SK-N-MC (cell line): Measurements from ENCODE around the gene CACNA1S.

Experiments used
- DNase-seq: peaks from one replicate; pipeline ENCODE4 v3.0.0-alpha.2; 2011; ENCODE audit warnings: low read depth, low spot score
- H3K27ac ChIP-seq: fragments of 200-600 bp; sonication (generic); 2 replicates; pipeline ENCODE4 v1.5.1; 2016; ENCODE audit warnings: mixed run types
- H3K36me3 ChIP-seq: fragments of 200-600 bp; sonication (generic); 2 replicates; pipeline ENCODE4 v1.6.1; 2017; ENCODE audit warnings: antibody characterized with exemption, low read length, mixed read lengths; ENCODE audit not compliant: insufficient read depth
- H3K4me3 ChIP-seq: fragments of 200-600 bp; sonication (generic); 2 replicates; pipeline ENCODE4 v1.5.1; 2016
- H3K9ac ChIP-seq: fragments of 200-600 bp; sonication (generic); 2 replicates; pipeline ENCODE4 v1.8.0; 2017; ENCODE audit warnings: mixed run types, mixed read lengths; ENCODE audit not compliant: insufficient read length
- H3K9me3 ChIP-seq: fragments of 200-600 bp; sonication (generic); 2 replicates; pipeline ENCODE4 v1.6.1; 2017; ENCODE audit warnings: low read depth, mild to moderate bottlenecking, antibody characterized with exemption, low read length, moderate library complexity, mixed read lengths
- EZH2 ChIP-seq: fragments of 200-600 bp; sonication (generic); IDR thresholded peaks from one replicate; pipeline ENCODE4 v1.6.1; 2017; ENCODE audit warnings: antibody characterized with exemption
- FOXP2 ChIP-seq: optimal IDR thresholded peaks from 2 replicates; pipeline ENCODE3; 2011; ENCODE audit warnings: mild to moderate bottlenecking, moderate library complexity; ENCODE audit not compliant: insufficient read depth; ENCODE audit errors: extremely low read length, control extremely low read depth
- POLR2AphosphoS5 ChIP-seq: IDR thresholded peaks from 2 replicates; pipeline ENCODE4 v1.6.1; 2012; ENCODE audit warnings: mild to moderate bottlenecking, low read depth, low read length, borderline replicate concordance

The CACNA1S gene

DNA sequence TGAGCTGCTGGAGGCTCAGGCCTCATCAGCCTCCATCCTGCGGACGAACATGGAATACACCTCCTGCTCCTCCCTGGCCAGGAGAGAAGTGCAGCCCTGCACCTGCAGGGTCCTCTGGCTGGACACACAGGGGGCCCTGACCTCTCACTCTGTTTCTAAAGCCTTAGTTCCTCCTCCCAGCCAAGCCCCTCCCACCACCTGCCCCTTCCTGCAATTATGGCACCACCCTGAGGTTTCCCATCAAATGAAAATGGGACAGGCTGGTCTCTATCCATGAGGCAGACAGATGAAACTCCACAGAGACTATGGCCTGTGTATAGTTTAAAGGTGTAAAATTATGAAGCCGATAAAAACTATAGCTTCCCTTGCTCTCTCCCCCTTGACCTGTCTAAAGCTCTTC, 42.6 kb downstream of the CACNA1S start:
- no peak overlapping the region for H3K9ac ChIP-seq
- no peak overlapping the region for H3K27ac ChIP-seq
- no peak overlapping the region for H3K4me3 ChIP-seq
- H3K36me3 ChIP-seq, result no peaks in the 10 kb centered on the region
- DNase-seq, result no peak
- H3K9me3 ChIP-seq, result no peaks in the 10 kb centered on the region
- TF ChIP-seq POLR2AphosphoS5 (no peak), FOXP2 (no peak)

DNA sequence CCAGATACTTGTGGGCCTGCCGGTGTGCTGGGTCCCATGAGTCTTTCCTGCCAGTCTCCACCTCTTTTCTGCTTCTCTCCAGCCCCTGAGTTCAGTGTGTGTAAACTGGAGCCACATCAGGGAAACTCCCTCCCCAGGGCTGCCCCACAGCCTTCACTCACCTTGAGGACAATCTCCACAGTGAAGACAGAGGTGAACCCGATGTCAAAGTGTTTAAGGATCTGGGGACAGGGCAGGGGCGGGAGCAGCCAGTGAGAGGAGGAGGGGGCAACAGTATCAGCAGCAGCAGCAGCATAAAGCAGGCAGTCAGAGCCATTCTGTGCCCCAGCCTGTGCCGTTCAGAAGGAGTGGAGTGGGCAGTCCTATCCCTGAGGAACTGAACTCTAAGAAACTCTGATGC, 43.2 kb downstream of the CACNA1S start:
- Histone ChIP-seq H3K27ac (no peak overlapping the region), H3K9me3 (no peaks in the 10 kb centered on the region), H3K36me3 (no peaks in the 10 kb centered on the region), H3K4me3 (no peak overlapping the region), H3K9ac (no peak overlapping the region)
- no peak for TF ChIP-seq POLR2AphosphoS5
- no peak for TF ChIP-seq EZH2
- no peak for TF ChIP-seq FOXP2
- no peak for DNase-seq

DNA sequence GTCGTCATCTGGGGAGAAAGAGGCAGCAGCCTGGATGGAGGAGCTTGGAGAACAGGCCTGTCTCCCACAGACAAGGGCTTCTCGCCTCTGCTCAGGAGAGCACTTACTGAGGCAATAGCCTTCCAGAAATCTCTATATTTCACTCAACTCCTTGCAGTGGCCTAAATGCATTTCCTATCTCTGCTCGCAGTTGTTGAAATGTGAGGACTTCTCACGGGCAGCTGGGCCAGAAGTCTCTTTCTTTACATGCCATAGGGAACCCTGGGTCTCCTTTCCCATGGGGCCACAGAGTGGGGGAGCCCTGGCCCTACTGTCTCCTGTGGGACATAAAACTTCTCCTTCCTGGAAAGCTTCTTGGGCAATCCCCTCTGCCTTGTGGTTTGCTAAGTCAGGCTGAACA, 45.2 kb downstream of the CACNA1S start:
- TF ChIP-seq POLR2AphosphoS5 (no peak), EZH2 (no peak), FOXP2 (no peak)
- Histone ChIP-seq H3K36me3 (no peaks in the 10 kb centered on the region), H3K9me3 (no peaks in the 10 kb centered on the region), H3K4me3 (no peak overlapping the region), H3K27ac (no peak overlapping the region), H3K9ac (no peak overlapping the region)
- no peak for DNase-seq

DNA sequence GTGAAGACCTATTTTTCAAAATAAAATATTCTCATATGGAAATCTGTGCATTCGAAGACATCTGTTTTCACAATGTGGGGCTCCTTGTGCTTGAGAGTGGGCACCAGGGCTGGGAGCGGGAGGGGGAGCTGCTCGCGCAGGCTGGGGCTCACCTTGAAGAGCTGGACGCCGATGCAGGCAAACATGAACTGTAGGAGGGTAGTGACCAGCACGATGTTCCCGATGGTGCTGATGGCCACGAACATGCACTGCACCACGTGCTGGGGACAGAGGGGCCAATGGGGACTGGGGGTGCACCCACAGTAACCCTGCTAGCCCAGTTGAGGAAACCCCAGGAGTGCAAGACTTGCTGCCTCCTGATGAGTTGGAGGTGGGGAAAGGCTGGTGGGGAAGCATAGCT, 46.5 kb downstream of the CACNA1S start:
- TF ChIP-seq POLR2AphosphoS5 (no peak), EZH2 (no peak), FOXP2 (no peak)
- no peak overlapping the region for H3K27ac ChIP-seq

DNA sequence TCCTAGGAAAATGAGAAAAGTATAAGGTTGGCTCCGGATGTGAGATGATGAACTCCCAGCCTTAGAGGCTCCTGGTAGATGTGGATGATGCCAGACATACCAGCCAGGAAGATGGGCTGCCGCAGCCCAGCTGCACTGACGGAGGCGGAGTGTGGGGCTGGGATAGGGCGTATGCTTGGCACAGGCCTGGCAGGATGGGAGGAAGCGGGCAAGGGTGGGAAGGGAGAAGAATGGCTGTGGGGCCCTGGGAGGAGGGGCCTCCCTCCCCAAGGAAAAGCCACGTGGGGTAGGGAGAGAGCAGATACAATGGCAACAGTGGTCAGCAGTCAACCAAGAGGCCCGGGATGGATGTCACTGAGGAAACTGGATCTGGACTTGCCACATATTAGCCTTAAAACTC, 47.4 kb downstream of the CACNA1S start:
- H3K9ac ChIP-seq, result no peak overlapping the region
- no peaks in the 10 kb centered on the region for H3K9me3 ChIP-seq
- no peaks in the 10 kb centered on the region for H3K36me3 ChIP-seq
- no peak overlapping the region for H3K27ac ChIP-seq
- DNase-seq, result no peak
- H3K4me3 ChIP-seq, result no peak overlapping the region
- TF ChIP-seq POLR2AphosphoS5, result no peak
- TF ChIP-seq EZH2, result no peak
- TF ChIP-seq FOXP2, result no peak

More for the DNA sequence above, 46.5 kb downstream of the CACNA1S start:
- H3K36me3 ChIP-seq, result no peaks in the 10 kb centered on the region
- H3K9ac ChIP-seq, result no peak overlapping the region
- H3K4me3 ChIP-seq, result no peak overlapping the region
- DNase-seq, result no peak
- H3K9me3 ChIP-seq, result no peaks in the 10 kb centered on the region

DNA sequence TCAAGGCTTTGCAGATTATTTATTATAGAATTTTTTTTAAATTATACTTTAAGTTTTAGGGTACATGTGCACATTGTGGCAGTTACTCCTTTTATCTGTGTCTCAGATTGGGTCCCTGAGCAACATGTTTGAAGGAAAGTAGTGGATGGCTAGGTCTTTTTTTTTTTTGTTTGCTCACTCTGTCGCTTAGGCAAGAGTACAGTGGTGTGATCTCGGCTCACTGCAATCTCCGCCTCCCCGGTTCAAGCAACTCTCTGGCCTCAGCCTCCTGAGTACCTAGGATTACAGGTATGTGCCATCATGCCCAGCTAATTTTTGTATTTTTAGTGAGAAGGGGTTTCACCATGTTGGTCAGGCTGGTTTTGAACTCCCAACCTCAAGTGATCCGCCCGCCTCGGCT, 49.1 kb downstream of the CACNA1S start:
- Histone ChIP-seq H3K36me3 (no peaks in the 10 kb centered on the region), H3K4me3 (no peak overlapping the region), H3K9ac (no peak overlapping the region), H3K27ac (no peak overlapping the region), H3K9me3 (no peaks in the 10 kb centered on the region)
- TF ChIP-seq EZH2 (no peak), FOXP2 (no peak), POLR2AphosphoS5 (no peak)
- no peak for DNase-seq

DNA sequence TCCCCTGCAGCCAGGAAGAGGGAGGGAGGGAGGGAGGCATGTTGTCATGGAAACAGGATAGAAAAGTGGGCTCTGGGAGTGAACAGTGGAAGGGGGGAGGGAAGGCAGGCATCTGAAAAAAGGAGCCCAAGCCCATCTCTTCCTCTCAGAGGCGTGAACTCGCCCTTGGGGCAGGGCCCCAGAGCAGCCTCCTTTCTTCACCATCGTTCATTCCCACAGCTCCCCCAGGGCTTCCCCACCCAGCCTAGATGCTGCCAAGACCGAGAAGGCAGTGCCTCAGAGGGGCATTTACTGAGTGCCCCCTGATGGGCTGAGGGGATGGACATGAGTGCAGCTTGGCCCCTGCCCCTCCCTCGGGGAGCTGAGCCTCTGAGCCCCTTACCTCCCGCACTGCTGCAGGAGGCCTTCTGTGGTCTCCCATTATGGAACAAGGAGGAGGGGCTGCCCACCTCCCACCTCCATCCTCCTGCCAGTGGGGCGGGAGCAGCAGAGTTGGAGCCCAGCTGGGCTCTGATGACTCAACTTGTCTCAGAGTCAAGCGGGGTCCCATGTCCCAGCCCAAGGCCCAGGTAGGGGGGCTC, 49.6 kb downstream of the CACNA1S start:
- Histone ChIP-seq H3K36me3 (no peaks in the 10 kb centered on the region), H3K9ac (no peak overlapping the region), H3K9me3 (no peaks in the 10 kb centered on the region), H3K4me3 (no peak overlapping the region), H3K27ac (no peak overlapping the region)
- DNase-seq, result no peak
- TF ChIP-seq POLR2AphosphoS5 (no peak), FOXP2 (no peak), EZH2 (no peak)

DNA sequence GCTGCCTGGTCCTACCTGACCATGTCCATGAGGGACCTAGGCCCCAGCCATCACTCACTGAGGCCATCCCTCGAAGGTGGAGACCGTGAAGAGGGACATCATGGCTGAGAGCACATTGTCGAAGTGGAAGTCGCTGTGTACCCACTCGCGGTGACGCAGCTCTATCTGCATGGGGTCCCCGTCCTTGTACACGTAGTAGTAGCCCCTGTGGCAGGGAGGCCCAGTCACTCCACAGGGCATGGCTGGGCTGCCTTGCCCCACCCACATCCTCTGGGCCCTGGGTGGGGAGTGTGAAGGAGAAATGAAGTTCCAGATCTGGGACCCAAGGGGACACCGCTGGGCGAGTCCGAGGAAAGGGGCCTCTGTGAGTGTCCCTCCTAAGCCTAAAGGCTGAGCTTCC, 50.3 kb downstream of the CACNA1S start:
- no peaks in the 10 kb centered on the region for H3K36me3 ChIP-seq
- no peak overlapping the region for H3K4me3 ChIP-seq
- TF ChIP-seq POLR2AphosphoS5 (no peak), EZH2 (no peak), FOXP2 (no peak)
- H3K9ac ChIP-seq, result no peak overlapping the region
- DNase-seq, result no peak
- H3K27ac ChIP-seq, result no peak overlapping the region
- H3K9me3 ChIP-seq, result no peaks in the 10 kb centered on the region

DNA sequence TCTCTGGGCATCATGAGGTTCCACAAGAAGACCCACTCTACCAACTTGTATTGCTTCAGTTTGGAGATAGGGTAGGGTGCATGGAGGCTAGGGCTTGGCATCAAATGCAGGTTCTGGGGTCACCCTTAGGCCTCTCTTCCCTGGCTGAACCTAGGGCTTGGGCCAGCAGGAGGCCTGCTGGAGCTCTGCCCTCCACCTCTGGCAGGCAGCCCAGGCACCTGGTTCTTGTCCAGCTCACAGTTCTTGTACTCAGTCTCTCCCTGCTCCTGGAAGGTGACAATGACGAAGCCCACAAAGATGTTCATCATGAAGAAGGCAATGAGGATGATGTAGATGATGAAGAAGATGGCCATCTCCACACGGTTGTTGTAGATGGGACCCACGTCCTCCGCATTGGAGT, 51.2 kb downstream of the CACNA1S start:
- Histone ChIP-seq H3K36me3 (no peaks in the 10 kb centered on the region), H3K9me3 (no peaks in the 10 kb centered on the region), H3K4me3 (no peak overlapping the region), H3K9ac (no peak overlapping the region), H3K27ac (no peak overlapping the region)
- TF ChIP-seq FOXP2 (no peak), POLR2AphosphoS5 (no peak), EZH2 (no peak)
- DNase-seq, result no peak

DNA sequence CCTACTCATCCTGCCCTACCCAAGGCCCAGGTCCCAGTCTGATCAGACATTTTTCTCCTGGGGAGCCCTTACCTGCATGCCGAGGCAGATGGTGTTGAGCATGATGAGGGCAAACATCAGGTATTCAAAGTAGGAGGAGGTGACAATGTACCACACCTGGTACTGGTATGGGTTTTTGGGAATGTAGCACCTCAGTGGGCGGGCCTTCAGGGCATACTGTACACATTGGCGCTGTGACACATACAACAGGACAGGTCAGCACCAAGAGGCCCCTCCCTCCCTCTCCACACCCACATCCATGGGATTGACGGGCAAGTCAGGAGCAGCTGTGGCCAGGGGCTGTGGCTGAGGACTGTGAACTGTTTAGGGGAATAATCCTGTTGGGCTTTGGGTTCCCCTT, 51.6 kb downstream of the CACNA1S start:
- TF ChIP-seq EZH2 (no peak), FOXP2 (no peak), POLR2AphosphoS5 (no peak)
- Histone ChIP-seq H3K27ac (no peak overlapping the region), H3K9me3 (no peaks in the 10 kb centered on the region), H3K4me3 (no peak overlapping the region), H3K36me3 (no peaks in the 10 kb centered on the region), H3K9ac (no peak overlapping the region)
- no peak for DNase-seq
